Caco-2 (cell line): Measurements from ENCODE around the gene LEMD2. TPM values are rescaled to one million over a fixed set of nuclear protein-coding genes. Genes with fewer than 3 reads are reported as not detected.
A peak's percentile ranks its signal among the peaks of the same experiment; 100 is the strongest.

Experiments used
- BruUV-seq: library from RNA; stranded (reverse); fragments of 400-500 nt; replicated peaks from 2 replicates; lab custom pipeline; 2021; lab: Mats Ljungman, UMichigan
- CTCF ChIA-PET: fragments of 300-600 bp; sonication (Branson Sonifier 250); formaldehyde crosslinking; loops from one replicate; lab custom pipeline; 2022; ENCODE audit warnings: antibody characterized with exemption; lab: Charles Lee
- POLR2A ChIA-PET: fragments of 300-600 bp; sonication (Branson Sonifier 250); formaldehyde crosslinking; loops from one replicate; lab custom pipeline; 2022; ENCODE audit warnings: antibody characterized with exemption; lab: Charles Lee
- DNase-seq, 2 experiments: peaks; one replicate each; pipeline versions ENCODE4 v3.0.0 to v3.0.0-alpha.2; 2020 to 2022
- H3K27me3 ChIP-seq: replicated peaks from 2 replicates; pipeline ENCODE4 v1.6.0; 2011; ENCODE audit warnings: low read length; ENCODE audit not compliant: control insufficient read depth, insufficient read depth
- H3K36me3 ChIP-seq: 2 replicates; pipeline ENCODE4 v1.5.1; 2011; ENCODE audit warnings: low read length; ENCODE audit not compliant: control insufficient read depth, insufficient read depth
- H3K4me1 ChIP-seq: fragments of 250-450 bp; sonication (Bioruptor Pico); 2 replicates; pipeline ENCODE4 v1.5.1; 2020; ENCODE audit warnings: mild to moderate bottlenecking
- H3K4me3 ChIP-seq: 2 replicates; pipeline ENCODE4 v1.5.1; 2011; ENCODE audit warnings: low read depth, mild to moderate bottlenecking, control low read depth, low read length
- H3K9me3 ChIP-seq: fragments of 250-450 bp; sonication (Bioruptor Pico); 2 replicates; pipeline ENCODE4 v1.5.1; 2020; ENCODE audit warnings: mild to moderate bottlenecking, moderate library complexity
- H3K27ac Mint-ChIP-seq: one replicate; pipeline ENCODE4 v1.8.0; 2022; ENCODE audit warnings: mixed read lengths; ENCODE audit not compliant: unreplicated experiment
- H3K27me3 Mint-ChIP-seq: one replicate; pipeline ENCODE4 v1.8.0; 2022; ENCODE audit warnings: mixed read lengths; ENCODE audit not compliant: insufficient read depth, unreplicated experiment
- H3K36me3 Mint-ChIP-seq: one replicate; pipeline ENCODE4 v1.8.0; 2022; ENCODE audit warnings: mild to moderate bottlenecking, mixed read lengths; ENCODE audit not compliant: insufficient read depth, unreplicated experiment
- H3K4me1 Mint-ChIP-seq: one replicate; pipeline ENCODE4 v1.8.0; 2022; ENCODE audit warnings: low read depth, mixed read lengths; ENCODE audit not compliant: unreplicated experiment
- H3K4me3 Mint-ChIP-seq: one replicate; pipeline ENCODE4 v1.8.0; 2022; ENCODE audit warnings: mild to moderate bottlenecking, moderate library complexity, mixed read lengths; ENCODE audit not compliant: unreplicated experiment
- H3K9me3 Mint-ChIP-seq: one replicate; pipeline ENCODE4 v1.8.0; 2022; ENCODE audit warnings: mixed read lengths; ENCODE audit not compliant: unreplicated experiment
- intact Hi-C: fragments of 100-400 bp; cut with micrococcal nuclease; formaldehyde crosslinking; loops from one replicate; pipeline ENCODE4 v1.10.0; 2022; ENCODE audit not compliant: unreplicated experiment
- total RNA-seq: library from RNA; stranded (reverse); gene quantifications from 2 replicates; pipeline ENCODE4 v1.2.3, GENCODE V29; 2022
- TF ChIP-seq, protein P1 (sequence below), 2 experiments: fragments of 200-600 bp in 1 of 2; IDR thresholded peaks; 1 replicate in 1 of 2; 2 replicates in 1 of 2; pipeline versions ENCODE4 v1.5.1 to v1.8.0; 2011 to 2022; ENCODE audit warnings: antibody characterized with exemption in 1 of 2, control low read depth in 1 of 2, inconsistent platforms in 1 of 2, low read depth in 1 of 2, low read length in 1 of 2, mild to moderate bottlenecking in 1 of 2, moderate library complexity in 1 of 2; ENCODE audit not compliant: insufficient read depth in 1 of 2, severe bottlenecking in 1 of 2, unreplicated experiment in 1 of 2

LEMD2 gene
- total RNA-seq, 1 experiment from 2014 or later: 53.2 TPM

DNA sequence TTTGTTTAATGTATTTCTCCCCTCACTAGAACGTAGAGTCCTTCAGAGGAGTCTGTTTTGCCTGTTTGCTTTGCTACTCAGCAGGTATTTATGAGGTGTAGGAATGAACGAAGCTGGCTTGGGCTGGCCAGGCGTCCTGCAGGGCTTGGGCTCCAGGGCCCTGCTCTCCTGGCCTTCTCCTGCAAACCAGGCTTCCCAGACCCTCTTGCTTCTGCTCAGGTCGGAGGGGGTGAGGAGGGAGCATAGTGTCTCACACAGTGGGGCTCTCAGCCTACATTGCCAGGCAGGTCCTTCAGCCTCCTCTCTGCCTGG lies 39.5 kb upstream of the LEMD2 start:
- peak overlapping the region; percentile 39 for H3K27ac Mint-ChIP-seq
- TF ChIP-seq, protein P1, sequence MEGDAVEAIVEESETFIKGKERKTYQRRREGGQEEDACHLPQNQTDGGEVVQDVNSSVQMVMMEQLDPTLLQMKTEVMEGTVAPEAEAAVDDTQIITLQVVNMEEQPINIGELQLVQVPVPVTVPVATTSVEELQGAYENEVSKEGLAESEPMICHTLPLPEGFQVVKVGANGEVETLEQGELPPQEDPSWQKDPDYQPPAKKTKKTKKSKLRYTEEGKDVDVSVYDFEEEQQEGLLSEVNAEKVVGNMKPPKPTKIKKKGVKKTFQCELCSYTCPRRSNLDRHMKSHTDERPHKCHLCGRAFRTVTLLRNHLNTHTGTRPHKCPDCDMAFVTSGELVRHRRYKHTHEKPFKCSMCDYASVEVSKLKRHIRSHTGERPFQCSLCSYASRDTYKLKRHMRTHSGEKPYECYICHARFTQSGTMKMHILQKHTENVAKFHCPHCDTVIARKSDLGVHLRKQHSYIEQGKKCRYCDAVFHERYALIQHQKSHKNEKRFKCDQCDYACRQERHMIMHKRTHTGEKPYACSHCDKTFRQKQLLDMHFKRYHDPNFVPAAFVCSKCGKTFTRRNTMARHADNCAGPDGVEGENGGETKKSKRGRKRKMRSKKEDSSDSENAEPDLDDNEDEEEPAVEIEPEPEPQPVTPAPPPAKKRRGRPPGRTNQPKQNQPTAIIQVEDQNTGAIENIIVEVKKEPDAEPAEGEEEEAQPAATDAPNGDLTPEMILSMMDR (IDR thresholded peaks at IDR 0.05; ENCODE audit: insufficient read depth in 1 of 2, low read depth in 1 of 2, low read length in 1 of 2, severe bottlenecking in 1 of 2, unreplicated experiment in 1 of 2): no peak
- H3K9me3 Mint-ChIP-seq: no peaks in the 10 kb centered on the region
- H3K4me1 ChIP-seq: peaks cover 29% of the 10 kb centered on the region
- no peaks in the 10 kb centered on the region for H3K27me3 ChIP-seq
- peaks cover 4% of the 10 kb centered on the region for H3K36me3 Mint-ChIP-seq
- H3K4me3 ChIP-seq: no peak overlapping the region
- no peaks in the 10 kb centered on the region for H3K9me3 ChIP-seq
- ChIA-PET CTCF (interaction anchor here (1.1 kb wide), 1 partner anchor 227 kb away, joined by 3 read pairs; no protein-coding TSS in a partner anchor), POLR2A (no interaction called here)
- H3K4me1 Mint-ChIP-seq: peaks cover 25% of the 10 kb centered on the region
- peak; percentile 46 to 55 for DNase-seq
- BruUV-seq: no TSS peak
- H3K36me3 ChIP-seq: no peaks in the 10 kb centered on the region
- intact Hi-C loops: no loop called here
- no peak overlapping the region for H3K4me3 Mint-ChIP-seq
- H3K27me3 Mint-ChIP-seq: no peaks in the 10 kb centered on the region

DNA sequence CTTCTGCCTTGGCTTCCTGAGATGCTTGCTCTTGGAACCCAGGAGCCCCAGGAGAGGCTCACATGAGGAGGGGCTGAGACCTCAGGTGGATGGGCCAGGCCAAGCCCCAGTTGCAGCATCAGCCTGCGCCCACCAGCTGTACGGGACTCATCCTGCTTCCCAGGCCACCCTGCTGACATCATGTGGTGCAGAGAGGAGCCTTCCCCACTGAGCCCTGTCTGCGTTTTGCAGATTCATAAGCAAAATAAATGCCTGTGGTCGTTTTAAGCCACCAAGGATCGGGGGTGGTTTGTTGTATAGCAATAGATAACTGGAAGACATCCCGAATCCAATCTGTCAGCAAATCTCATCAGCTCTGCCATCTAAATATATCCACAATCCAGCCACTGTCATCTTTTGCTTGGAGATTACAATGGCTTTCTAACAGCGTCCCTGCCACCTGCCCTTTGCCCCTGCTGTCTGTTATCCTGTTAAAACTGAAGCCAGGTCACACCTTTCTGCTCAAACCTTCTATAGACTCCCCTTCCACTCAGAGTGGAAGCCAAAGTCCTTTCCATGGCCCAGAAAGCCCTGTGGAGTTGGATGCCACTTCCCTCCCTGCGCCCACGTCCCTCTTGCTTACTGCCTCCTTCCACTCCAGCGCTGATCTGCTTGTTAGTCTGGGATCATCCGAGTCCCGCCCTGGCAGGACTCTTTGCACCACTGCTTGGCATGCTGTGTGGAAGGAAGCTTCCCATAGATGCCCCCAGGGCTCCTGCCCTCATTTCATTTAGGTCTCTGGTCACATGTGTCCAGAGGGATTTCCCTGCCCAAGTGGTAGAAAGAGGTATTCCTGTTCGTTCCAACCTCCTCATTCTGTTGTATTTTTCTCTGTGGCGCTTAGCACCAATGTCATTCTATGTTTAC lies 38.9 kb upstream of the LEMD2 start:
- H3K36me3 ChIP-seq: no peaks in the 10 kb centered on the region
- intact Hi-C loops: no loop called here
- no peak for DNase-seq
- H3K27ac Mint-ChIP-seq: peak overlapping the region; percentile 39
- no peaks in the 10 kb centered on the region for H3K9me3 Mint-ChIP-seq
- no peak overlapping the region for H3K4me3 ChIP-seq
- no TSS peak for BruUV-seq
- H3K27me3 ChIP-seq: no peaks in the 10 kb centered on the region
- H3K4me1 ChIP-seq: peaks cover 29% of the 10 kb centered on the region
- no peak overlapping the region for H3K4me3 Mint-ChIP-seq
- H3K27me3 Mint-ChIP-seq: peaks cover 3% of the 10 kb centered on the region
- TF ChIP-seq, protein P1 (IDR thresholded peaks at IDR 0.05; ENCODE audit: insufficient read depth in 1 of 2, low read depth in 1 of 2, low read length in 1 of 2, severe bottlenecking in 1 of 2, unreplicated experiment in 1 of 2): no peak
- H3K9me3 ChIP-seq: no peaks in the 10 kb centered on the region
- POLR2A ChIA-PET: no interaction called here
- CTCF ChIA-PET: interaction anchor here (1.1 kb wide), 1 partner anchor 228 kb away, joined by 3 read pairs; no protein-coding TSS in a partner anchor
- H3K36me3 Mint-ChIP-seq: peaks cover 4% of the 10 kb centered on the region
- H3K4me1 Mint-ChIP-seq: peaks cover 28% of the 10 kb centered on the region

DNA sequence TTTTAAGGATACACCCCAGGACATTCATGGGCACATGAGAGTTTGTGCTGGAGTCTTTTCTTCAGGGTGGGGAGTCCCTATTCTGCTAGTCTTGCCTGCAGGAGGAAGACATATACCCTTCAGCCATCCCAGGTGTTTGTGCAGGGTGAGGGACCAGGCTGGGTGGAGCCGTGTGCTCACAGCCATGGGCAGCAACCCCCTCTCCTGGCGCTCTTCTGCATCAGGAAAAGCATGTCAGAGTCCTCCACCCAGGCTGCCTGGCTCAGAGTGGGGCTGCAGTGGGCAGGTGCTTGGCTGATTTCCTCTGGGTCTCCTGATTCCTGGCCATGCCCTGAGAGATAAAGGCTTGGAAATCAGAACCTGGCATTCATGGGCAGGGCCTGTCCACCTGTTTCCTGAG lies 37.6 kb upstream of the LEMD2 start:
- H3K4me1 ChIP-seq: peaks cover 29% of the 10 kb centered on the region
- H3K27ac Mint-ChIP-seq: no peak overlapping the region
- H3K4me3 Mint-ChIP-seq: no peak overlapping the region
- peaks cover 4% of the 10 kb centered on the region for H3K36me3 Mint-ChIP-seq
- BruUV-seq: no TSS peak
- H3K27me3 Mint-ChIP-seq: peaks cover 3% of the 10 kb centered on the region
- ChIA-PET CTCF (no interaction called here), POLR2A (no interaction called here)
- DNase-seq: no peak
- no peaks in the 10 kb centered on the region for H3K27me3 ChIP-seq
- TF ChIP-seq, protein P1 (IDR thresholded peaks at IDR 0.05; ENCODE audit: insufficient read depth in 1 of 2, low read depth in 1 of 2, low read length in 1 of 2, severe bottlenecking in 1 of 2, unreplicated experiment in 1 of 2): peak in 1 of 2 experiments; percentile 9
- H3K9me3 Mint-ChIP-seq: no peaks in the 10 kb centered on the region
- H3K4me1 Mint-ChIP-seq: peaks cover 32% of the 10 kb centered on the region
- H3K4me3 ChIP-seq: no peak overlapping the region
- no peaks in the 10 kb centered on the region for H3K9me3 ChIP-seq
- intact Hi-C loops: no loop called here
- no peaks in the 10 kb centered on the region for H3K36me3 ChIP-seq
